ENCODE data around the gene UTP14A.

The UTP14A gene

GRCh38 chrX:129945131-129945530, 39.2 kb downstream of the UTP14A start:
- no peak for DNase-seq (ENCODE audit: low read depth in 2 of 2, low spot score in 1 of 2)

DNA sequence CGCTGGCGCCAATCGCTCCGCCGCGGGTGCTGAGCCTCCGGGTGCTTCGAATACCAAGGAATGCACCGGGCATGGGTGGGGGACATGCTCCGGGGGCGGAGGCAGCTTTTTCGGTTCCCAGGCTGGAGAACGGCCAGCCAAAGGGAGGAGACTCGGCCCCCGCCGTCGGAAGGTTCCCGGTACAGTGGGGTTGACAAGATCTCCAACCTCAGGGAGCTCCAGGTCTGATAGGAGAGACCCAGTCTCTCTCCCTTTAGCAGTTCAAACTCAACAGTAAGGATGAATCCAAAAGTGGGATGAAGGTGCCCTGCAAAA, 47.3 kb downstream of the UTP14A start:
- no peak for DNase-seq (ENCODE audit: low read depth in 2 of 2, low spot score in 1 of 2)

GRCh38 chrX:129953881-129954280, 47.9 kb downstream of the UTP14A start:
- no peak for DNase-seq (ENCODE audit: low read depth in 2 of 2, low spot score in 1 of 2)

DNA sequence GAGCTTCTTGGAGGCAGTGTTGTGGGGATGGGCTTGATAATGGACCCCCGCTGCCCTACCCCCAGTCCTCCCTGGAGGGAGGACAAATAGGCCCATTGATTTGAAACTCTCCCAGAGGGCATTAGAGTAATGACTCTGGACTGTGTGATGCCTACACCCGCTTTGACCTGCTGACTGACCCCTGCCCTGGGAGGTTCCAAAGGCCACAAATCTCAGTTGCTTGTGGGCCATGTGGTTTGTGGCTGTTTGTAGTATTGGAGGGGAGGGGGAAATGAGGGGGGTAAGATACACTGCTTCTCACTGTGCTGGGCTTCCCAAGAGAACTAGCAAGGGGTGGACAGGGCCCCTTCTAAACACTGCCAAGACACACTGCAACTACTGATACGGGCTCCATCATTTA, 48.8 kb downstream of the UTP14A start:
- no peak for DNase-seq (ENCODE audit: low read depth in 2 of 2, low spot score in 1 of 2)

DNA sequence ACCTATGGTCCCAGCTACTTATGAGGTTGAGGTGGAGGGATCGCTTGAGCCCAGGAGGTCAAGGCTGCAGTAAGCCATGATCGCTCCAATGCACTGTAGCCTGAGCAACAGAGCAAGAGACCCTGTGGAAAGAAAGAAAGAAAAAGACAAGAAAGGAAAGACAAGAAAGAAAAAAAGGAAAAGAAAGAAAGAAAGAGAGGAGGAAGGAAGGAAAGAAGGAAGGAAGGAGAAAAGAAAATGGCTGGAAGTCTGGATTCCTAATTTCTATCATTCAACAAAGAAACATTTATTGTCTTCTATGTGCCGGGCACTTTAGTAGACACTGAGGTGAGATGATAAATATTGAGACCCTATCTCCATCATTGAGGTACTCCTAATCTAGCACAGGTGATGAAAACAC, 49.7 kb downstream of the UTP14A start:
- no peak for DNase-seq (ENCODE audit: low read depth in 2 of 2, low spot score in 1 of 2)

GRCh38 chrX:129956145-129956544, 50.2 kb downstream of the UTP14A start:
- no peak for DNase-seq (ENCODE audit: low read depth in 2 of 2, low spot score in 1 of 2)

GRCh38 chrX:129956765-129957164, 50.8 kb downstream of the UTP14A start:
- DNase-seq (ENCODE audit: low read depth in 2 of 2, low spot score in 1 of 2): no peak

DNA sequence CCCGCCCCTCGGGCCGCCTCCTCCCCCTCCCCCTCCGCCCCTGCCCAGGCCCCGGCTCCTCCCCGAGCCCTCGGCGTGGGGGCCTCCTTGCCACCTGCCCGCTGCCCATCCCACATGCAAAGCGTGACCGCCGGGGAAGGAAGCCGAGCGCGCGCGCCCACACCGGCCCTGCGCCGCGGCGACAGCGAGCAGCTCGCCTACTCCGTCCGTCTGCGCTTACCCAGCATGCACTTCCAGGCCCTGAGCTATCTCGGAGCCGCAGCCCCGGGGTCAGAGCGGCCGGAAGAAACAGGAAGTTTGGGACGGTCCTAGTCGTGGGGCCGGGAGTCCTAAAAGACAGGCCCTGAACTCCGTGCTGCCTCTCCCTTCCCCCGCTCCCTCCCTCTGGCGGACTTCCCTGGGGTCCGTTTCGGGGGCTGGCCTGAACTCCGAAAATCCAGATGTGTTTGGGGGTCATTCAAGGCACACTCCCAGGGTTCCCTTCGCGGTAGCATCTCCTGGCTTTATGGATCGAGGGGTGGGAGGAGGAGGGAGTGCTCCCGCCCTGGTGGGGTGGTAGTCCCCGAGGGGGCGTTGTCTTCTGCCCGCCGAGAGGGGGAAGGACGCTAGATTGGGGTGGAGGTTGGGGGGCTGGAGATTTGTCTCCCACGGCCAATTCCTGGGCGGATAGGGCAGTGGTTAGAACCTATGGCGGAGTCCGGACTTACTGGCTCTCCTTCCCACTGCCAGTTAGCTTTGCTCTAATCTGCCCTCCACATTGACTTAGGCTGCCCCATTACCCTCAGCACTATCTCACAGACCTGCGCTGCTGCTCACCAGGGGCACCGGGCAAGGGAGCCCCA, 51.5 kb downstream of the UTP14A start:
- DNase-seq (ENCODE audit: low read depth in 2 of 2, low spot score in 1 of 2): no peak

GRCh38 chrX:129958083-129958465, 52.1 kb downstream of the UTP14A start:
- DNase-seq (ENCODE audit: low read depth in 2 of 2, low spot score in 1 of 2): no peak

- DNase-seq (ENCODE audit: low read depth in 2 of 2, low spot score in 1 of 2): no peak
Observed at GRCh38 chrX:129958814-129959492, 53.0 kb downstream of the UTP14A start.

DNA sequence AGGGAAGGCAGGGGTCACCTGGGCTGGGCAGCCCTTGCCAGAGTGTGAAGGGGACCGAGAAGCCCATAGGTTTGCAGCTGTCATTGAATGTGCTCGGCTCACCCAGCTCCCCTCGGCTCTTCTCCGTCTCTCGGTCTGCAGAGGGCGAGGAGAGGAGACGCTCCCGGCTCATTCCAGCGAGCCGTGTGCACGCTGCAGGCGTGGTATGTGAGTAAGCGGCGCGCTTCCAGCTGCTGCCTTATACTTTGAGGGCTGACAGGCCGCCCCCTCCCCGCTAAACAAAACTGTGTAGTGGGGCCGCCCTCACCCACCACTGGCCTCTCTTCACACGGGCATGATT, 53.5 kb downstream of the UTP14A start:
- DNase-seq (ENCODE audit: low read depth in 2 of 2, low spot score in 1 of 2): no peak

- no peak for DNase-seq (ENCODE audit: low read depth in 2 of 2, low spot score in 1 of 2)
Observed at GRCh38 chrX:129961180-129962083, 55.5 kb downstream of the UTP14A start.

DNA sequence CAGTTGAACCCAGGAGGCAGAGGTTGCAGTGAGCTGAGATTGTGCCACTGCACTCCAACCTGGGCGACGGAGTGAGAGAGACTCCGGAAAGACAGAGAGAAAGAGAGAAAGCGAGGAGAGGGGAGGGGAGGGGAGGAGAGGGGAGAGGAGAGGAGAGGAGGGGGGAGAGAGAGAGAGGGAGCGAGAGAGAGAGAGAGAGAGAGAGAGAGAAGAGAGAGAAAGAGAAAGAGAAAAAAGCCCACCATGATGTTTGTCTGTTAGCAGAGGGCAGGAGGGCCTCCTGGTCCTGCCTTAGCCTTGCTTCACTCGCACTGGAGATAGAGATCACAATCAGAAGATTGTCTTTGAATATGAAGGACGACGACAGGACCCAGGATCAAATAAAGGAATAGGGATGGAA, 57.8 kb downstream of the UTP14A start:
- no peak for DNase-seq (ENCODE audit: low read depth in 2 of 2, low spot score in 1 of 2)

DNA sequence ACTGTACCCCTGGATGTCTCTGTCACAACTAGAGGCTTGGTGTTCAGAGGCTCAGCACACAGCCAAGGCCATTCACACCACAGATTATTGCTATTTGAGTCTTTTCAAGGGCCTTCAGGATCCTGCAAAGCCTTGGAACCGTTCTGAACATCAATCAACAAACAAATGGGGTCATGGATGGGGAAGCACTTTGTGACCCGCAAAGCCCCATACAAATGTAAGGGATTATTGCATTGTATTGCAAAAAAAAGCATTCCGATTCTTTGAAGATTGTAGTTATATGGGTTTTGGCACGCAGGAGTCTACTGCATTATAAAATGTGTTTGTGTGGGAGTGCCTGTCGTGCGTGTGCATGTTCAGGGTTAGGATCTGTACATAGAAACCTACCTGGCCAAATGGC, 59.2 kb downstream of the UTP14A start:
- DNase-seq (ENCODE audit: low read depth in 2 of 2, low spot score in 1 of 2): no peak

GRCh38 chrX:129968968-129969367, 63.0 kb downstream of the UTP14A start:
- DNase-seq (ENCODE audit: low read depth in 2 of 2, low spot score in 1 of 2): no peak

DNA sequence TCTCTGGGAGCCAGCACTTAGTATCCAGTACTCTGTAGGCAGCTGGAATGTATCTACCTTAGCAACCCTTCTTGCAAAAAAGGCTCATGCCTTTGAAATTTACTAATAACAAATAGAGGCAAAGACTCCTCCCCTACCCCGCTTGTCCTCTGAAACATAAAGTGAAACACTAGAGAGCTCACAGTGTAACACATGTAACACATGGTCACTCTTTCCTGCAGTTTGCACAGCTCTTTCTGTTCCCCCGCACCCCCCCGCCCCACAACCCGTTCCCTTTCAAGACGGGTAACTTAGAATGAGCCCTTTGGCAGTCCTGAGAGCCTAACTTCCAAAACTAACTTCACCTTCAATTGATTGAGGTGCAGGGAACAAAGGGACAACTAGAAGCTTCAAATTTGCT, 70.5 kb downstream of the UTP14A start:
- DNase-seq (ENCODE audit: low read depth in 2 of 2, low spot score in 1 of 2): no peak

Measured in stimulated activated CD8-positive, alpha-beta memory T cell treated with anti-CD3 and anti-CD28 coated beads, Interleukin-4, amount 100 ng/mL, for 1 hour (primary cell).